PFSK-1 (cell line): ENCODE results near the gene C2orf76.

Experiments
- FOXP2 ChIP-seq: optimal IDR thresholded peaks from 2 replicates; pipeline ENCODE3; 2011; ENCODE audit warnings: borderline replicate concordance, control low read depth, inconsistent platforms; ENCODE audit not compliant: insufficient read depth; ENCODE audit errors: extremely low read length, extremely low read depth
- POLR2AphosphoS5 ChIP-seq: IDR thresholded peaks from 2 replicates; pipeline ENCODE4 v1.6.1; 2012; ENCODE audit warnings: low read depth, mild to moderate bottlenecking, control low read depth, low read length, moderate library complexity
- SIN3A ChIP-seq: IDR thresholded peaks from 2 replicates; pipeline ENCODE4 v1.6.1; 2012; ENCODE audit warnings: mild to moderate bottlenecking, low read length, moderate library complexity, borderline replicate concordance; ENCODE audit not compliant: insufficient read depth
- TAF1 ChIP-seq: IDR thresholded peaks from 2 replicates; pipeline ENCODE4 v1.6.1; 2012; ENCODE audit warnings: low read length, control low read depth, borderline replicate concordance; ENCODE audit not compliant: insufficient read depth
- TF ChIP-seq, protein P1 (sequence below), 2 experiments: IDR thresholded peaks; 2 replicates each; pipeline versions ENCODE4 v1.6.1 to v1.8.0; 2011 to 2012; ENCODE audit warnings: low read depth in 2 of 2, low read length in 2 of 2, control low read depth in 1 of 2, inconsistent platforms in 1 of 2, mild to moderate bottlenecking in 1 of 2, moderate library complexity in 1 of 2; ENCODE audit not compliant: insufficient read depth in 1 of 2

Gene C2orf76

GRCh38 chr2:119377294-119377992, 10.8 kb upstream of the C2orf76 start:
- TF ChIP-seq POLR2AphosphoS5 = no peak
- TF ChIP-seq TAF1 = no peak
- TF ChIP-seq, protein P1, sequence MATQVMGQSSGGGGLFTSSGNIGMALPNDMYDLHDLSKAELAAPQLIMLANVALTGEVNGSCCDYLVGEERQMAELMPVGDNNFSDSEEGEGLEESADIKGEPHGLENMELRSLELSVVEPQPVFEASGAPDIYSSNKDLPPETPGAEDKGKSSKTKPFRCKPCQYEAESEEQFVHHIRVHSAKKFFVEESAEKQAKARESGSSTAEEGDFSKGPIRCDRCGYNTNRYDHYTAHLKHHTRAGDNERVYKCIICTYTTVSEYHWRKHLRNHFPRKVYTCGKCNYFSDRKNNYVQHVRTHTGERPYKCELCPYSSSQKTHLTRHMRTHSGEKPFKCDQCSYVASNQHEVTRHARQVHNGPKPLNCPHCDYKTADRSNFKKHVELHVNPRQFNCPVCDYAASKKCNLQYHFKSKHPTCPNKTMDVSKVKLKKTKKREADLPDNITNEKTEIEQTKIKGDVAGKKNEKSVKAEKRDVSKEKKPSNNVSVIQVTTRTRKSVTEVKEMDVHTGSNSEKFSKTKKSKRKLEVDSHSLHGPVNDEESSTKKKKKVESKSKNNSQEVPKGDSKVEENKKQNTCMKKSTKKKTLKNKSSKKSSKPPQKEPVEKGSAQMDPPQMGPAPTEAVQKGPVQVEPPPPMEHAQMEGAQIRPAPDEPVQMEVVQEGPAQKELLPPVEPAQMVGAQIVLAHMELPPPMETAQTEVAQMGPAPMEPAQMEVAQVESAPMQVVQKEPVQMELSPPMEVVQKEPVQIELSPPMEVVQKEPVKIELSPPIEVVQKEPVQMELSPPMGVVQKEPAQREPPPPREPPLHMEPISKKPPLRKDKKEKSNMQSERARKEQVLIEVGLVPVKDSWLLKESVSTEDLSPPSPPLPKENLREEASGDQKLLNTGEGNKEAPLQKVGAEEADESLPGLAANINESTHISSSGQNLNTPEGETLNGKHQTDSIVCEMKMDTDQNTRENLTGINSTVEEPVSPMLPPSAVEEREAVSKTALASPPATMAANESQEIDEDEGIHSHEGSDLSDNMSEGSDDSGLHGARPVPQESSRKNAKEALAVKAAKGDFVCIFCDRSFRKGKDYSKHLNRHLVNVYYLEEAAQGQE (IDR thresholded peaks at IDR 0.05; ENCODE audit: insufficient read depth in 1 of 2, low read depth in 2 of 2, low read length in 2 of 2) = no peak
- TF ChIP-seq FOXP2 = no peak
- TF ChIP-seq SIN3A = no peak

DNA sequence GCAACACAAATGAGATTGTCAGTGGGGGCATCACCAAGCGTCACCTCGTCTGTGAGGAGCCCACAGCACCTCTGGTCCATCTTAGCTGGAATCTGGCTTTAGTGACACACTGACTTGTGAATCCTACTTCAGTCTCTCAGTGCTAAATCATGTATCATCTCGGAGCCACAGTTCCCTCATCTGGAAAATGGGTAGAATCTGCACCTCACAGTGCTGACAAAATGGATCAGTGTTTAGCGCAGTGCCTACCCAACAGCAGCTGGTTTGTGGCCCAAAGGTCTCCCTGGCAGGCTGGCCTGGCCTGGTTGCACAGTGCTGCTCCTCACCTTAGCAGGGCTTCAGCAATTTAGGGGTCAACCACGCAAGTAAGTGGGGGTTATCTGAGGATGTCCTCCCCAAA, 10.2 kb upstream of the C2orf76 start:
- TF ChIP-seq TAF1 = no peak
- TF ChIP-seq SIN3A = no peak
- TF ChIP-seq FOXP2 = no peak
- TF ChIP-seq POLR2AphosphoS5 = no peak
- TF ChIP-seq, protein P1 (IDR thresholded peaks at IDR 0.05; ENCODE audit: insufficient read depth in 1 of 2, low read depth in 2 of 2, low read length in 2 of 2) = no peak

- TF ChIP-seq FOXP2 = no peak
- no peak for TF ChIP-seq TAF1
- TF ChIP-seq, protein P1 (IDR thresholded peaks at IDR 0.05; ENCODE audit: insufficient read depth in 1 of 2, low read depth in 2 of 2, low read length in 2 of 2) = no peak
- no peak for TF ChIP-seq POLR2AphosphoS5
- TF ChIP-seq SIN3A = no peak
Observed at GRCh38 chr2:119372778-119373568, 6.3 kb upstream of the C2orf76 start.

GRCh38 chr2:119371111-119371510, 4.5 kb upstream of the C2orf76 start:
- TF ChIP-seq FOXP2 = no peak
- no peak for TF ChIP-seq POLR2AphosphoS5
- TF ChIP-seq, protein P1 (IDR thresholded peaks at IDR 0.05; ENCODE audit: insufficient read depth in 1 of 2, low read depth in 2 of 2, low read length in 2 of 2) = no peak
- no peak for TF ChIP-seq TAF1
- no peak for TF ChIP-seq SIN3A
